GM21423 (cell line): ENCODE measurements around the gene ADAM33.

ENCODE experiments used
- ATAC-seq: cut with Tn5 transposase; IDR thresholded peaks from one replicate; pipeline ENCODE4 v1.9.1; 2021; ENCODE audit warnings: mild to moderate bottlenecking, moderate library complexity; ENCODE audit not compliant: unreplicated experiment

The ADAM33 gene

GRCh38 chr20:3651204-3651962 lies 30.4 kb downstream of the ADAM33 start:
- no peak for ATAC-seq

- no peak for ATAC-seq
Measured at GRCh38 chr20:3648951-3649350, 32.9 kb downstream of the ADAM33 start.

GRCh38 chr20:3647473-3647872 lies 34.3 kb downstream of the ADAM33 start:
- ATAC-seq: no peak

GRCh38 chr20:3646651-3647050 lies 35.2 kb downstream of the ADAM33 start:
- no peak for ATAC-seq

GRCh38 chr20:3646067-3646440 lies 35.8 kb downstream of the ADAM33 start:
- ATAC-seq: no peak

GRCh38 chr20:3645309-3646066 lies 36.3 kb downstream of the ADAM33 start:
- ATAC-seq: no peak

GRCh38 chr20:3640259-3640658 lies 41.6 kb downstream of the ADAM33 start:
- ATAC-seq: no peak

GRCh38 chr20:3635346-3635745 lies 46.5 kb downstream of the ADAM33 start:
- ATAC-seq: no peak

- no peak for ATAC-seq
Measured at GRCh38 chr20:3633913-3634478, 47.8 kb downstream of the ADAM33 start.

- no peak for ATAC-seq
Measured at GRCh38 chr20:3632311-3633004, 49.4 kb downstream of the ADAM33 start.

GRCh38 chr20:3631534-3631933 lies 50.3 kb downstream of the ADAM33 start:
- no peak for ATAC-seq

GRCh38 chr20:3630429-3630828 lies 51.4 kb downstream of the ADAM33 start:
- ATAC-seq: no peak

GRCh38 chr20:3629893-3630292 lies 51.9 kb downstream of the ADAM33 start:
- ATAC-seq: no peak

- no peak for ATAC-seq
Measured at GRCh38 chr20:3628502-3629314, 53.1 kb downstream of the ADAM33 start.

- no peak for ATAC-seq
Measured at GRCh38 chr20:3627476-3627875, 54.3 kb downstream of the ADAM33 start.

- no peak for ATAC-seq
Measured at GRCh38 chr20:3622406-3622805, 59.4 kb downstream of the ADAM33 start.

GRCh38 chr20:3621111-3621510 lies 60.7 kb downstream of the ADAM33 start:
- ATAC-seq: no peak
